NT2/D1 (cell line): Measurements from ENCODE around the gene POGZ.

Source experiments
- SUZ12 ChIP-seq: IDR thresholded peaks from 2 replicates; pipeline ENCODE4 v1.6.1; 2011; ENCODE audit not compliant: insufficient read length, insufficient read depth; ENCODE audit errors: extremely low read depth
- YY1 ChIP-seq: IDR thresholded peaks from 2 replicates; pipeline ENCODE4 v1.6.1; 2011; ENCODE audit not compliant: insufficient read length, insufficient read depth
- ZNF274 ChIP-seq: IDR thresholded peaks from 2 replicates; pipeline ENCODE4 v1.6.1; 2011; ENCODE audit warnings: mild to moderate bottlenecking, low read depth, low read length

DNA sequence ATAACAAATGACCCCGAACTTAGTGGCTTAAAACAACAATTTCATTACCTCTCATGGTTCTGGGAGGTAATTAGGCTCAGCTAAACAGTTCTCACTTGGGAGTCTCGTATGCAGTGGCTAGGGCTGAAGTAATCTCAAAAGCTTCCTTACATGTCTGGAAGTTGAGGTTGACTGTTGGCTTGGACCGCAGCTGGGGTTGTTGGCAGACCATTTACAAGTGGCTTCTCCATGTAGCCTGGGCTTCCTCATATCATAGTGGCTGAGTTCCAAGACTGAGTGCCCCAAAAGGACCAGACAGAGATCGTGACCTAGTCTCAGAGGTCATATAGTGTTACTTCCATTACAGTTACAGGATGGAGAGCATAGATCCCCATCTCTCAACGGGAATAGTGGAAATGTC lies 2.4 kb upstream of the POGZ start:
- no peak for TF ChIP-seq ZNF274
- no peak for TF ChIP-seq SUZ12
- TF ChIP-seq YY1 = no peak
